GM12878 (cell line): ENCODE measurements around the gene NUP214. TPM values are rescaled to one million over a fixed set of nuclear protein-coding genes. Genes with fewer than 3 reads are reported as not detected.

Experiments
- ATAC-seq: fragments of 200-7000 bp; cut with Tn5 transposase; 3 replicates; pipeline ENCODE4 v1.9.1; 2020; ENCODE audit warnings: mild to moderate bottlenecking, moderate library complexity
- BruUV-seq: library from RNA; stranded (reverse); fragments of 400-500 nt; replicated peaks from 2 replicates; lab custom pipeline; 2021; lab: Mats Ljungman, UMichigan
- CTCF ChIA-PET: fragments of 300-600 bp; sonication (Branson Sonifier 250); formaldehyde crosslinking; extraction: SDS; loops from one replicate; lab custom pipeline; 2021; ENCODE audit warnings: inconsistent platforms; lab: Yijun Ruan, JAX
- POLR2A ChIA-PET: fragments of 350-600 bp; formaldehyde crosslinking; extraction: SDS; loops from one replicate; lab custom pipeline; 2021; ENCODE audit warnings: inconsistent platforms; lab: Charles Lee
- RAD21 ChIA-PET: fragments of 300-600 bp; sonication (Branson Sonifier 250); formaldehyde crosslinking; loops from one replicate; lab custom pipeline; 2023; ENCODE audit warnings: antibody characterized with exemption; ENCODE audit not compliant: unreplicated experiment; lab: Charles Lee
- SMC1A ChIA-PET: fragments of 300-600 bp; sonication (Branson Sonifier 250); formaldehyde crosslinking; loops from one replicate; lab custom pipeline; 2023; ENCODE audit not compliant: unreplicated experiment, uncharacterized antibody; lab: Charles Lee
- DNase-seq: peaks from one replicate; pipeline ENCODE4 v3.0.0-alpha.2; 2011; ENCODE audit warnings: low read depth, low spot score
- FAIRE-seq: peaks from 3 replicates; lab custom pipeline; 2011; peaks lifted over from hg19 to GRCh38; lab: Jason Lieb, UNC
- H2AFZ ChIP-seq: 2 replicates; pipeline ENCODE4 v1.6.0; 2011; ENCODE audit warnings: low read depth, low read length, control low read depth; ENCODE audit not compliant: control insufficient read depth
- H3K27ac ChIP-seq: 2 replicates; pipeline ENCODE4 v1.5.1; 2011; ENCODE audit warnings: control low read depth; ENCODE audit not compliant: control insufficient read depth, insufficient read depth
- H3K27me3 ChIP-seq, 2 experiments: replicated peaks in 1 of 2; 2 replicates each; pipeline versions ENCODE4 v1.6.0 to v1.6.1; 2011; ENCODE audit warnings: low read length in 1 of 2; ENCODE audit not compliant: control insufficient read depth in 2 of 2, insufficient read depth in 2 of 2
- H3K36me3 ChIP-seq, 2 experiments: 2 replicates each; pipeline ENCODE4 v1.5.1; 2011; ENCODE audit warnings: low read length in 1 of 2; ENCODE audit not compliant: control insufficient read depth in 2 of 2, insufficient read depth in 2 of 2
- H3K4me1 ChIP-seq: 2 replicates; pipeline ENCODE4 v1.6.1; 2011; ENCODE audit warnings: mild to moderate bottlenecking, low read length, moderate library complexity, mixed read lengths; ENCODE audit not compliant: control insufficient read depth, insufficient read depth
- H3K4me2 ChIP-seq: 2 replicates; pipeline ENCODE4 v1.6.0; 2011; ENCODE audit warnings: control low read depth; ENCODE audit not compliant: control insufficient read depth, insufficient read depth
- H3K4me3 ChIP-seq: fragments of 200-600 bp; sonication (generic); 2 replicates; pipeline ENCODE4 v1.5.1; 2016
- H3K79me2 ChIP-seq: 2 replicates; pipeline ENCODE4 v1.6.0; 2011; ENCODE audit warnings: low read length; ENCODE audit not compliant: control insufficient read depth, insufficient read depth
- H3K9ac ChIP-seq: 2 replicates; pipeline ENCODE4 v1.8.0; 2011; ENCODE audit warnings: low read length, control low read depth, mixed read lengths; ENCODE audit not compliant: control insufficient read depth, insufficient read depth
- H3K9me3 ChIP-seq: replicated peaks from 3 replicates; pipeline ENCODE4 v1.5.1; 2011; ENCODE audit warnings: mild to moderate bottlenecking, low read length; ENCODE audit not compliant: control insufficient read depth, insufficient read depth
- H4K20me1 ChIP-seq: 2 replicates; pipeline ENCODE4 v1.6.0; 2011; ENCODE audit not compliant: control insufficient read depth, insufficient read depth
- CREB1 ChIP-seq: IDR thresholded peaks from 2 replicates; pipeline ENCODE4 v1.6.1; 2012; ENCODE audit warnings: low read depth, mild to moderate bottlenecking, inconsistent platforms
- EP300 ChIP-seq, 2 experiments: fragments of 150-350 bp in 1 of 2; IDR thresholded peaks; 2 replicates each; pipeline ENCODE4 v1.6.1; 2011 to 2012; ENCODE audit warnings: low read depth in 2 of 2, low read length in 2 of 2, borderline replicate concordance in 1 of 2, improper control_type of control experiment in 1 of 2, inconsistent platforms in 1 of 2; ENCODE audit not compliant: control insufficient read depth in 1 of 2
- MLLT1 ChIP-seq: fragments of 450-650 bp; IDR thresholded peaks from 2 replicates; pipeline ENCODE4 v1.6.1; 2016; ENCODE audit warnings: mild to moderate bottlenecking
- RFX5 ChIP-seq: IDR thresholded peaks from 2 replicates; pipeline ENCODE4 v1.6.1; 2011; ENCODE audit warnings: low read depth, low read length, improper control_type of control experiment
- SP1 ChIP-seq: IDR thresholded peaks from one replicate; pipeline ENCODE4 v1.6.1; 2011; ENCODE audit warnings: low read depth, low read length
- SREBF2 ChIP-seq: IDR thresholded peaks from 2 replicates; pipeline ENCODE4 v1.6.1; 2012; ENCODE audit warnings: mild to moderate bottlenecking, low read length
- ZBTB11 ChIP-seq: fragments of 450-650 bp; formaldehyde crosslinking; IDR thresholded peaks from 2 replicates; pipeline ENCODE4 v1.5.0; 2022; ENCODE audit warnings: mild to moderate bottlenecking, missing genetic modification characterization
- ZBTB40 ChIP-seq: fragments of 450-650 bp; IDR thresholded peaks from 2 replicates; pipeline ENCODE4 v1.6.1; 2016; ENCODE audit warnings: mild to moderate bottlenecking, moderate library complexity, borderline replicate concordance
- ZNF384 ChIP-seq: IDR thresholded peaks from 2 replicates; pipeline ENCODE4 v1.6.1; 2012; ENCODE audit warnings: low read depth, mild to moderate bottlenecking, low read length, improper control_type of control experiment, borderline replicate concordance
- WGBS: methylation state at CpG from one replicate; pipeline ENCODE4 v1.1.6; 2016; ENCODE audit warnings: low lambda C conversion rate; ENCODE audit not compliant: insufficient replicate concordance, insufficient coverage; ENCODE audit errors: missing lambda C conversion rate; 5-methylcytosine and 5-hydroxymethylcytosine counted together
- in situ Hi-C: fragments of 300-500 bp; cut with MboI; formaldehyde crosslinking; loops from 9 replicates; pipeline ENCODE4 v1.14.3; 2018; ENCODE audit warnings: mixed read lengths
- intact Hi-C: fragments of 100-400 bp; cut with micrococcal nuclease; formaldehyde crosslinking; loops from one replicate; pipeline ENCODE4 v1.14.2; 2022; ENCODE audit not compliant: unreplicated experiment
- polyA plus RNA-seq, 11 experiments: library from polyadenylated mRNA; depleted of rRNA in 4 of 11; unstranded in 6 of 11; stranded (reverse) in 5 of 11; fragments of >200 nt; fragmentation: Nextera tagmentation in 4 of 11; fragmentation: Illumina TruSeq in 1 of 11; extraction: Ambion mirVana in 4 of 11; extraction: Trizol in 1 of 11; gene quantifications; 1 replicate in 1 of 11; 2 replicates in 10 of 11; pipeline versions ENCODE4 v1.2.1 to v1.2.3, GENCODE V29; 2011 to 2016; ENCODE audit warnings: inconsistent platforms in 2 of 11, missing spikeins in 2 of 11, low read depth in 1 of 11
- total RNA-seq, 4 experiments: library from RNA; depleted of rRNA in 3 of 4; stranded (reverse); fragments of >200 nt in 3 of 4; fragmentation: Illumina TruSeq in 1 of 4; extraction: Trizol in 1 of 4; gene quantifications; 2 replicates each; pipeline versions ENCODE4 v1.2.1 to v1.2.3, GENCODE V29; 2013 to 2021

The NUP214 gene
- total and polyA plus RNA-seq, 10 of the 15 experiments (the other 5 are each of a cell fraction or from before 2014, with no cell fraction given): 11.7 to 53.8 (median 17.6) TPM

GRCh38 chr9:131169563-131170240 lies 44.3 kb downstream of the NUP214 start:
- RAD21 ChIA-PET: no interaction called here
- Histone ChIP-seq H2AFZ (no peak overlapping the region), H3K36me3 (peaks cover 5 to 9% of the 10 kb centered on the region in 2 experiments), H3K27me3 (no peaks in the 10 kb centered on the region), H3K4me1 (no peaks in the 10 kb centered on the region), H3K4me3 (no peak overlapping the region), H3K9ac (no peak overlapping the region), H4K20me1 (no peaks in the 10 kb centered on the region), H3K9me3 (no peaks in the 10 kb centered on the region), H3K4me2 (no peak overlapping the region), H3K79me2 (no peaks in the 10 kb centered on the region; the same call in 1 of the 2 replicates), H3K27ac (no peak overlapping the region)
- no TSS peak for BruUV-seq
- ATAC-seq: no peak
- 95% methylated on average over 7 of the region's 7 CpGs for WGBS
- in situ Hi-C loops (no loop called here), intact Hi-C loops (no loop called here)
- SMC1A ChIA-PET: interaction anchor here (0.6 to 4.0 kb wide), 3 partner anchors 9 to 10 kb away, joined by 3 to 20 read pairs (median 3); no protein-coding TSS in a partner anchor
- POLR2A ChIA-PET: interaction anchor here (0.6 kb wide), 1 partner anchor 30 kb away, joined by 7 read pairs; no protein-coding TSS in a partner anchor
- no peak for FAIRE-seq
- no peak for DNase-seq
- CTCF ChIA-PET: interaction anchor here (2.0 kb wide), 1 partner anchor 10 kb away, joined by 4 read pairs; no protein-coding TSS in a partner anchor
- no peak for TF ChIP-seq SP1
- TF ChIP-seq RFX5: no peak
- no peak for TF ChIP-seq ZNF384
- TF ChIP-seq SREBF2: no peak
- no peak for TF ChIP-seq CREB1
- TF ChIP-seq MLLT1: no peak
- no peak for TF ChIP-seq ZBTB40
- no peak for TF ChIP-seq ZBTB11 (CRISPR knock-in tag)
- no peak for TF ChIP-seq EP300 (IDR thresholded peaks at IDR 0.05; ENCODE audit: borderline replicate concordance in 1 of 2, control insufficient read depth in 1 of 2, low read depth in 2 of 2, low read length in 2 of 2)
